Measurements from ENCODE around the gene ETV5.

- TF ChIP-seq JUNB (CRISPR knock-in tag; conservative IDR thresholded peaks at IDR 0.05), result no peak
- TF ChIP-seq, protein P1, sequence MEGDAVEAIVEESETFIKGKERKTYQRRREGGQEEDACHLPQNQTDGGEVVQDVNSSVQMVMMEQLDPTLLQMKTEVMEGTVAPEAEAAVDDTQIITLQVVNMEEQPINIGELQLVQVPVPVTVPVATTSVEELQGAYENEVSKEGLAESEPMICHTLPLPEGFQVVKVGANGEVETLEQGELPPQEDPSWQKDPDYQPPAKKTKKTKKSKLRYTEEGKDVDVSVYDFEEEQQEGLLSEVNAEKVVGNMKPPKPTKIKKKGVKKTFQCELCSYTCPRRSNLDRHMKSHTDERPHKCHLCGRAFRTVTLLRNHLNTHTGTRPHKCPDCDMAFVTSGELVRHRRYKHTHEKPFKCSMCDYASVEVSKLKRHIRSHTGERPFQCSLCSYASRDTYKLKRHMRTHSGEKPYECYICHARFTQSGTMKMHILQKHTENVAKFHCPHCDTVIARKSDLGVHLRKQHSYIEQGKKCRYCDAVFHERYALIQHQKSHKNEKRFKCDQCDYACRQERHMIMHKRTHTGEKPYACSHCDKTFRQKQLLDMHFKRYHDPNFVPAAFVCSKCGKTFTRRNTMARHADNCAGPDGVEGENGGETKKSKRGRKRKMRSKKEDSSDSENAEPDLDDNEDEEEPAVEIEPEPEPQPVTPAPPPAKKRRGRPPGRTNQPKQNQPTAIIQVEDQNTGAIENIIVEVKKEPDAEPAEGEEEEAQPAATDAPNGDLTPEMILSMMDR (IDR thresholded peaks at IDR 0.05 in 2 of 3, conservative IDR thresholded peaks at IDR 0.05 in 1 of 3; ENCODE audit: insufficient read depth in 2 of 3, low read depth in 1 of 3, low read length in 3 of 3), result no peak
- TF ChIP-seq TFAM (CRISPR knock-in tag; conservative IDR thresholded peaks at IDR 0.05), result no peak
- TF ChIP-seq FOXM1 (IDR thresholded peaks at IDR 0.05; ENCODE audit: low read depth), result no peak
- TF ChIP-seq FOXM1 (CRISPR knock-in tag; IDR thresholded peaks at IDR 0.05; ENCODE audit: low read depth), result no peak
- TF ChIP-seq NCOA2 (IDR thresholded peaks at IDR 0.05; ENCODE audit: partially characterized antibody in 2 of 2), result no peak
Observed at GRCh38 chr3:186059192-186059591, 49.7 kb downstream of the ETV5 start.

All from K562 (cell line).